ENCODE measurements around the gene SIK3. TPM values are rescaled to one million over a fixed set of nuclear protein-coding genes. Genes with fewer than 3 reads are reported as not detected.
"Not testable (repeated sequence)": the region's sequence is repeated elsewhere in the genome, so short reads cannot be mapped to it uniquely, and the experiment has no call there.

Gene SIK3
- total RNA-seq, 1 donor from 2014 or later = 88.4 TPM

GRCh38 chr11:116808262-116809175 lies 289.7 kb downstream of the SIK3 start:
- intact Hi-C loops (cut with micrococcal nuclease) = no loop called here
- TF ChIP-seq CTCF (IDR thresholded peaks at IDR 0.05) = no peak
- no peaks in the 10 kb centered on the region for H3K36me3 Mint-ChIP-seq (ENCODE audit: low read depth)
- H3K27me3 Mint-ChIP-seq = peaks cover 12% of the 10 kb centered on the region
- ChIA-PET CTCF (interaction anchor here (0.6 kb wide), 1 partner anchor 13 kb away, joined by 4 read pairs; no protein-coding TSS in a partner anchor), POLR2A (no interaction called here)
- ATAC-seq (ENCODE audit: low read depth) (no peak), DNase-seq (no peak)
- no peaks in the 10 kb centered on the region for H3K9me3 Mint-ChIP-seq
- H3K4me3 Mint-ChIP-seq = no peak overlapping the region
- H3K27ac Mint-ChIP-seq = no peak overlapping the region
- H3K4me1 Mint-ChIP-seq = no peaks in the 10 kb centered on the region

- H3K4me1 Mint-ChIP-seq = no peaks in the 10 kb centered on the region
- no peaks in the 10 kb centered on the region for H3K36me3 Mint-ChIP-seq (ENCODE audit: low read depth)
- intact Hi-C loops (cut with micrococcal nuclease) = no loop called here
- CTCF ChIA-PET = no interaction called here
- POLR2A ChIA-PET = no interaction called here
- H3K27ac Mint-ChIP-seq = no peak overlapping the region
- DNase-seq = no peak
- H3K9me3 Mint-ChIP-seq = no peaks in the 10 kb centered on the region
- no peak for ATAC-seq (ENCODE audit: low read depth)
- H3K27me3 Mint-ChIP-seq = peaks cover 15% of the 10 kb centered on the region
- no peak overlapping the region for H3K4me3 Mint-ChIP-seq
- no peak for TF ChIP-seq CTCF (IDR thresholded peaks at IDR 0.05)
These were observed 290.5 kb downstream of the SIK3 start for GRCh38 chr11:116807601-116808261.

GRCh38 chr11:116804001-116804400 lies 294.2 kb downstream of the SIK3 start:
- Mint-ChIP-seq H3K4me3 (no peak overlapping the region), H3K36me3 (ENCODE audit: low read depth) (no peaks in the 10 kb centered on the region), H3K4me1 (no peaks in the 10 kb centered on the region), H3K27ac (no peak overlapping the region), H3K9me3 (no peaks in the 10 kb centered on the region), H3K27me3 (peaks cover 19% of the 10 kb centered on the region)
- TF ChIP-seq CTCF (IDR thresholded peaks at IDR 0.05) = no peak
- POLR2A ChIA-PET = no interaction called here
- ATAC-seq (ENCODE audit: low read depth) = no peak
- no peak for DNase-seq
- CTCF ChIA-PET = no interaction called here
- intact Hi-C loops (cut with micrococcal nuclease) = no loop called here

GRCh38 chr11:116801662-116802061 lies 296.6 kb downstream of the SIK3 start:
- H3K9me3 Mint-ChIP-seq; DNase-seq; CTCF ChIA-PET; intact Hi-C loops (cut with micrococcal nuclease); POLR2A ChIA-PET; H3K4me3 Mint-ChIP-seq; H3K4me1 Mint-ChIP-seq; H3K27ac Mint-ChIP-seq; ATAC-seq (ENCODE audit: low read depth); H3K36me3 Mint-ChIP-seq (ENCODE audit: low read depth): not testable (repeated sequence)
- H3K27me3 Mint-ChIP-seq = peaks cover 13% of the 10 kb centered on the region

- DNase-seq (no peak), ATAC-seq (ENCODE audit: low read depth) (no peak)
- Mint-ChIP-seq H3K4me3 (no peak overlapping the region), H3K27me3 (peaks cover 13% of the 10 kb centered on the region), H3K27ac (no peak overlapping the region), H3K4me1 (no peaks in the 10 kb centered on the region), H3K9me3 (no peaks in the 10 kb centered on the region), H3K36me3 (ENCODE audit: low read depth) (no peaks in the 10 kb centered on the region)
- no peak for TF ChIP-seq CTCF (IDR thresholded peaks at IDR 0.05)
- ChIA-PET CTCF (interaction anchor here (1.8 kb wide), 1 partner anchor 9 kb away, joined by 6 read pairs; the partner anchor contains the start of gene APOA5), POLR2A (no interaction called here)
- intact Hi-C loops (cut with micrococcal nuclease) = no loop called here
These were observed 297.6 kb downstream of the SIK3 start for GRCh38 chr11:116800610-116801009.
